Right renal cortex interstitium (tissue), 3 donors: ENCODE results near the gene TEX54. TPM values are rescaled to one million over a fixed set of nuclear protein-coding genes. Genes with fewer than 3 reads are reported as not detected.
A peak's percentile ranks its signal among the peaks of the same experiment; 100 is the strongest.
"Not testable (repeated sequence)": the region's sequence is repeated elsewhere in the genome, so short reads cannot be mapped to it uniquely, and the experiment has no call there.

Experiments
- DNase-seq, 3 donors: peaks; one replicate each; pipeline ENCODE4 v3.0.0-alpha.2; 2013; ENCODE audit warnings: low read depth in 3 of 3, low spot score in 2 of 3
- polyA plus RNA-seq, 3 donors: library from polyadenylated mRNA; unstranded; fragments of 120-200 nt; gene quantifications; one replicate each; pipeline ENCODE4 v1.2.1, GENCODE V29; 2013; ENCODE audit not compliant: insufficient read length in 3 of 3

TEX54 gene
- polyA plus RNA-seq, 3 donors = 0.28 to 0.43 (median 0.33) TPM

DNA sequence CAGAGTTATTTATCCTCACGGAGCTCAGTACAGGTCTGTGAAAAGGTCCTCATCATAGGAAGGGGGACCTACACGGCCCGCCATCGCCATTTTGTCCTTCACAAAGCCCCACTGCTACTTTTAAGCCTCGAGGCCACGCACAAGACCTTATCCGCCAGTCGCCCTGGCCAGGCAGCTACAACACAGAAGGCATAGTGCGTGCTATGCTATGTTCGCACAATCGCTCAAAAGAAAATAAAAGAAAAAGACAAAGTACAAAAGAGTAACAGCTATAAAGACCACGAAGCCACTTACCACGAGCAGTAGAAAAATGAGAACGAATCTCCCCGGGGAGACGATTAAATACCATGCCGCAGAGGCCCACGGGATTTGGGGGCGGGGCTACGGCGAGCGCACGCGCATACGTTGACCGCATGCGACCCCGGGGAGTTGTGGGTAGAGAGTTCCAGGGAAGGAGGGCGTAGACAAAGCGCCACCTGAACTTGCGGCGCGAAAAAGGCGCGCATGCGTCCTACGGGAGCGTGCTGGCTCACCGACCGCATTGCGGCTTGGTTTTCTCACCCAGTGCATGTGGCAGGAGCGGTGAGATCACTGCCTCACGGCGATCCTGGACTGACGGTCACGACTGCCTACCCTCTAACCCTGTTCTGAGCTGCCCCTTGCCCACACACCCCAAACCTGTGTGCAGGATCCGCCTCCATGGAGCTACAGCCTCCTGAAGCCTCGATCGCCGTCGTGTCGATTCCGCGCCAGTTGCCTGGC, 23.1 kb upstream of the TEX54 start:
- DNase-seq = peak; percentile 94 to 95 (median 94)

DNA sequence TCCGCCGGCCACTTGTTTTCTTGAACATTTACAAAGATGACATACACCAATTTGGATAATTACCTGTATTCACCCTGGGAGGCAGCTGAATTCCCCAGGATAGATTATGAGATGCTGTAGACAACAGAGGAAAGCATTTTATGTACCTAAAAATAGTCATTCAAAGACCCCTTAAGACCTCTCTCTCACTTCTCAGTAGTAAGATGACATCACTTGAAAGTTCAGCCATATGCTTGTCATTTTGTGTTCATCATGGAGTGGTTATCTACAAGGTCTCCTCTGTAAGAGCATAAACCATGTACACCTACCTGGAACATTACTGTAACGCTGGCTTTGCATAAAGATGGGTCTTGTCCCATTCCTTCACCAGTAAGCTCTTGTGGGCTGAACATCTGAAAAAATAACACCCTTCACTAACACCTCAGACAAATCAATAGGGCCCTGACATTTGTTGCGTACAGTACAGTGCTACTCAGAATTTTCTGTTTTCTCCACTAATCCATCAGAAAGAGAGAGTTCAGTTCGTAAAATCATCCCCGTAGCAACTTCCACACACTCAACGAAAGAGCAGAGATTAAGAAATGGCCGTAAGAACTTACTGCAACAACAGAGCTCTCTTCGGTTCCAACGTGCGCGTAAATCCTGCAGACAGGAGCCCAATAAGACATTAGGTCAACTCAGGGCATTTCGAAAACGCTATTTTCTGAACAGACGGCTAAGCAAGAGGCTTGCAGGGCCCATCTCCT, 22.4 kb upstream of the TEX54 start:
- no peak for DNase-seq

DNA sequence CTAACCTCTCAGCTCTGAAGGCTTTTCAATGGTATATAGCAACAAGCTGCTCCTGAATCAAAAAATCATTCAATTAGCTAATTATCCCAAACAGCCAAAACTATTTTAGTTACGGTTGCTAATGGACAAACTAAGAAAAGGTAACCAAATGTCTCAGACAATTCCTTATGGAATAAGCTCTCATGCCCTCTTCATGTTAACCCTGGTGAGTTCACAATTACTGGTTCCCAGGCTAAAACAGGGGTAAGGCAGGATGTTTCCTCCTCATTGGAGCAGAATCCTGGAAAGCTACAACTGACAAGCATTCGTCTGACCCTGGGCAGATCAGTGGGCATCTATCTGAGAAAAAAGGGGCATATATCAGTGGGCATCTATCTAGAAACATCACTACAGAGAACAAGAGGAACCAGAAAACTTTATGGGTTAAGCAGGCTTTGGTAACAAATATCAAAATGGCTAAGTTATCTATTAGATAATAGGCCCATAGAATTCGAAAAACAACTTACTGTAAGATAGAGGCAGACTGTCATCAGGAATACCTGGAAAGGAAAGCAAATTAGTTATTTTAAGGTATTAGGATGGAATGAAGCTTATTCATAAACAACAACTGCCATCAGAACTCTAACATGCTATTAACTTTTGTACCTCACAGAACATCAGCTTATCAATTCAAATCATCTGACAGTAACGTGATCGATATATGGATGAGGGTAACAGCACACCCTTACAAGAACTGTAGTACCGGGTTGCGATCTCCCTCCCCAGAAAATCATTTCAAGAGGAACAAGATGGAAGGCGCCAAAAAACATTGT, 21.6 kb upstream of the TEX54 start:
- no peak for DNase-seq

DNA sequence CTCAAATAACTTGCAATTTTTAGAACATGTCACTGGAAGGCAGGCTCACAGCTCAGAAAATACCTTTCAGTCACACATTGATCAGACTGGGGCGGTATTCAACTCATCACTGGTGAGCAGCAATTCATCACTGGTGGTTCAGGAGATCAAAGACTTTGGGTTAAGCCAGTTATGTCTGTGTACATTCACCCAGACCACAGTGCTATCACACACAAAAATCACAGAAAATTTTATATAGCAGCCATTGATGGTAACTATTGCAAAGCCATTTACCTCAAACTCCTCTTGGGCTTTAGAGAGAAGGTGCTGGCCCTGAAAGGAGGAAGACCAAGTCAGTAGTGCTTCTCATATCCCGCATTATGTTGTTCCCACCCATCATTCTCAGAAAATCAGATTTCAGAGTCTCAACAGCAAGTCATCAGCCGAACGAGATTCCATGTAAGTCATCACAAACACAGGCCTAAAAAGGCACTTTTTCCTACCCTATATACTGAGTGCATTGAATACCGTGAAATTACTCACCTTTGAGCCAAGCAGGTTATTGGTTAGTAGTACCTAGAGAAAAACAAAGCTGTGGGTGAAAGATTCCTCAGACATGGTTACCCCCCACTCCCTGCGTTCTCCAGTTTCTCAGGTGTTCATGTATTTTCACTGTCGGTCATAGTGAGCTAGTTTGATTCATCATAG, 20.8 kb upstream of the TEX54 start:
- no peak for DNase-seq

DNA sequence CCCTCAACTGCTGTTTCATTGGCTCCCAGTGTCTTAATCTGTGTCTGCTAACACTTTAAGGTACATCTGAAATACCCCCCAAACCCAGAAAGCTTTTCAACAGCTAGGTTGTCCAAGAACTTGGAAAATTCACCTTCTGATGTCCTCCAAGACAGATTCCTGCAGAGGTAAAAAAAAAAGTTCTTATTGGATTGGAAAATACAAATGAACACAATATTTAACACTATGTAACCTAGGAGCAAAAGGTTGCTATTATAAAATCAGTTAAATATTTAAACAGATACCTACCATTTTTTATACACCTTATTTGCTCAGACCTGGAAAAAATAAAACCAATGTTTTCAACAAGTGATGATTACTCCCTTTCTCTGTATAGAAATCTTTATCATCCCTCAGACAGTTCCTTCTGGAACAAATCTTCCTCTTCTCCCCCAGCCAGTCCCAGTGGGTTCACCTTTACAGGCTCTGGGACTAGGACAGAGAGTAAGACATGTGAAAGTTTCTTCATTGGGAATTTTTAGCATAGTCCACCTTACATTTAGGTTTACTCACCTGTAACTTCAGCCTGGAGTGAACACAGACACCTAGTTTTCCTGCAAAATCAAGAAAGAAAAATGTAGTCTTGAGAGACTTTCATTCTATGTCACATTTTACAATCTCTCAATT, 20.0 kb upstream of the TEX54 start:
- no peak for DNase-seq

DNA sequence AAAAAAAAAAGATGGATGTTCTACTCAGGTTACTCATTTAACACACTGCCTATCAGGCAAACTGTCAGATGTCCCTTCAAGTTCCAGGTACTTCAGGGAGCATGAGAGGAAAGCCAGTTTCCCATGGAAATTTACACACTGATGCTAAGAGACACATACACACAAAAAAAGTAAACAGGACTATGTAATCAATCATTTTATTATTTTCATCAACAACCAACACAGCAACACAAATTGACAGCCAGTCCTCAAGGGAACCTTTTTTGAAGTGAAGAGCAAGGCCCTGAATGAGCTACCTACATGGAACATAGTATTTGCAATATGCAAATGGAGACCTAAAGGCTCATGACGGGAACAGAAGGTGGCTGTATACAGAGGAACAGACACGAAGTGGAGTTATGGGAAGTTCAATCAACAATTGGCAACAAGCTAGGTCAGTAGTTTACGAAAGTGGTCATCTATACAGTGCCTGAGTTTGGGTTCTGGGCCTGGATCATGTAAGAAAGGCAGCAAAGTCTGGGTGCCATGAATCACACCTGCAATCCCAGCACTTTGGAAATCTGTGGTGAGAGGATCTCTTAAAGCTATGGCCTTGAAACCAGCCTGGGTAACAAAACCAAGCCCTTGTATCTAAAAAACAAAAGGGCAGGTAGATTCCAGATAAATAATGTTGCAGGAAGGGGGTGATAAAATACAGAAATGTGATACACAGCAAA, 19.3 kb upstream of the TEX54 start:
- no peak for DNase-seq

DNA sequence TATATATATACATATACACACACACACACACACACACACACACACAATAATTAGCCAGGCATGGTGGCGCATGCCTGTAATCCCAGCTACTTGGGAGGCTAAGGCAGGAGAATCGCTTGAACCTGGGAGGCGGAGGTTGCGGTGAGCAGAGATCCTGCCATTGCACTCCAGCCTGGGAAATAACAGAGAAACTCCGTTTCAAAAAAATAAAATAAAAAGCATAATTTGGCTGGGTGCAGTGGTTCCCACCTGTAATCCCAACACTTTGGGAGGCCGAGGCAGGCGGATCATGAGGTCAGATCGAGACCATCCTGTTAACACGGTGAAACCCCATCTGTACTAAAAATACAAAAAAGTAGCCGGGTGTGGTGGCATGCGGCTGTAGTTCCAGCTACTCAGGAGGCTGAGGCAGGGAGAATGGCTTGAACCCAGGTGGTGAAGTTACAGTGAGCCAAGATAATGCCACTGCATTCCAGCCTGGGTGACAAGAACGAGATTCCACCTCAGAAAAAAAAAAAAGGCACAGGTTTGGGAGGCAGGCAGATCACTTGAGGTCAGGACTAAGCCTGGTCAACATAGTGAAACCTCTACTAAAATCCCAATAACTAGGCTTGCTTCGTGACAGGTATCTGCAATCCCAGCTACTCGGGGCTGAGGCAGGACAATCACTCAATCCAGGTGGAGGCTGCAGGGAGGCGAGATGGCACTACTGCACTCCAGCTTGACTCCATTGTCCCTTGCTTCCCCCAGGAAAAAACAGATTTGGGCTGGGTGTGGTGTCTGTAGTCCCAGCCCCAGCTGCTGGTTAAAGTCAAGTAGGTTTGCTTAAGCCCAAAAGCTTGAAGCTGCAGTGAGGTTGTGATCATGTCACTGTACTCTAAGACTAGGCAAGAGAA, 18.5 kb upstream of the TEX54 start:
- no peak for DNase-seq

DNA sequence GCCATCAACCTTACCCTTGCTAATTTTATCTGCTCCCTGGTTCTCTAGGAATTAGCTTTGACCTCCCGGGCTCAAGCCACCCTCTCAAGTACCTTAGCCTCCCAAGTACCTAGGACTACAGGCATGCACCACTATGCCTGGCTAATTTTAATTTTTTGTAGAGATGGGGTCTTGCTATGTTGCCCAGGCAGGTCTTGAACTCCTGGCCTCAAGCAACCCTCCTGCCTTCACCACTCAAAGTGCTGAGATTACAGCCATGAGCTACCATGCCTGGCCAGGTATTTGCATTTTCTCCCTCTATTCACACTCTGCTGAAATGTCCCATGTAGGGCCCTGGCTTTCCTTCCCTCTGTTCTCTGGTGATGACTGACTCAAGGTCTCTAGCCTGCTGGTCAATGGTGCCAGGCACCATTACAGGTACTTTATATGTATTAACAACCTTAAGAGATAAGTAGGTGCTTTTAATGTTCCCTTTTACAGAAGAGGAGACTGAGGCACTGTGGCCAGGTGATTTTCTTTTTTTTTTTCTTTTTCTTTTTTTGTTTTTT, 15.2 kb upstream of the TEX54 start:
- DNase-seq = no peak

DNA sequence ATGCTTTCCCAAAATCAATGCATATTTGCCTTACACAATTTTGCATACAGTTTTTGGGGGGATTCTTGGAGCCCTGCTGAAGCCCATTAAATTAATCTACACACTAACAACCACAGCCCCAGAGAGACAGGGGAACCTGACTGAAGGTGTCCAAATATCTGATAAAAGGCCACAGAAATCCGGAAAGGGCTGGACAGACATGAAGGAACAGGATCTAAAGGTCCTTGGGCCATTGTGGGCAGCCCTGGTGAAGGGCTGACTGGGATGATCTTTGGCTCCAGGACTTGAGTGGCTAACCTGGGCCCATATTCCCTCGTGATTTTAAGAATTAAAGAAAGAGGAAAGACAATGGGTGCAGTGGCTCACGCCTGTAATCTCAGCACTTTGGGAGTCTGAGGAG, 13.5 kb upstream of the TEX54 start:
- DNase-seq = no peak

DNA sequence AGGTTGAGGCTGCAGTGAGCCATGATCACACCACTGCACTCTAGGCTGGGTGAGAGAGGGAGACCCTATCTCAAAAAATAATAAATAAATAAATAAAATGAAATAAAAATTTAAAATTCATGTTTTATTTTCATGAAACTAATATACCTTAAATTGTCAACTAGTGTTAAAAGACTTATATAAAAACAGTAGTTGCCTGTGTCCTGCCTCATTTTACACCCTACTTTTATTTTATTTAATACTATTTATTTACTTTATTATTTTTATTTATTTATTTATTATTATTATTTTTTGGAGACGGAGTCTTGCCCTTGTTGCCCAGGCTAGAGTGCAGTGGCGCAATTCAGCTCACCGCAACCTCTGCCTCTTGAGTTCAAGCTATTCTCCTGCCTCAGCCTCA, 11.5 kb upstream of the TEX54 start:
- DNase-seq = no peak

DNA sequence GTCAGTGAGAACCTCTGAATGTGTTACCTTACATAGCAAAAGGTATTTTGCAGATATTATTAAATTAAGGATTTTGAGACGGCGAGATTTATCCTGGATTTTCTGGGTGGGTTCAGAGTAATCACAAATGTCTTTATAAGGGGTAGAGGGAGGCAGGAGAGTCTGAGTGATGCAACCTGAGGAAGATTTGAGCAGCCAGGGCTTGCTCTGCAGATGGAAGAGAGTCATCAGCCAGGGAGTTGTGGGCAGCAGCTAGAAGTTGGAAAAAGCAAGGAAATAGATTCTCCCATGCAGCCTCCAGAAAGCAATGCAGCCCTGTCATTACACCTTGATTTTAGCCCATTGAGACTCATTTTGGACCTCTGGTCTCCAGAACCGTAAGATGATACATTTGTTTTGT, 10.8 kb upstream of the TEX54 start:
- no peak for DNase-seq

DNA sequence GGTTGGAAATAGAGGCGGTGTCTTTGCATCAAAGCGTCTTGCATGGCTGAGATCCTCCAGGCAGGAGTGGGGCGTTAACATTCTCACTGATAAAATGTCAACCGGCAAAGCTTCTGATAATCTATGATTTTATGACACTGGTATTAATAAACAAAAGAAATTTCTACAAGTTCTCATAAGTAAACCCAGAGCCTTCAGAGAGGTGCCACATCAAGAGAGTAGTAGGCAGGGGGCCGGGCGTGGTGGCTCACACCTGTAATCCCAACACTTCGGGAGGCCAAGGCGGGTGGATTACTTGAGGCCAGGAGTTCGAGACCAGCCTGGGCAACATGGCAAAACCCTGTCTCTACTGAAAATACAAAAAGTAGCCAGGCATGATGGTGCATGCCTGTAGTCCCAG, 10.2 kb upstream of the TEX54 start:
- not testable (repeated sequence) for DNase-seq

DNA sequence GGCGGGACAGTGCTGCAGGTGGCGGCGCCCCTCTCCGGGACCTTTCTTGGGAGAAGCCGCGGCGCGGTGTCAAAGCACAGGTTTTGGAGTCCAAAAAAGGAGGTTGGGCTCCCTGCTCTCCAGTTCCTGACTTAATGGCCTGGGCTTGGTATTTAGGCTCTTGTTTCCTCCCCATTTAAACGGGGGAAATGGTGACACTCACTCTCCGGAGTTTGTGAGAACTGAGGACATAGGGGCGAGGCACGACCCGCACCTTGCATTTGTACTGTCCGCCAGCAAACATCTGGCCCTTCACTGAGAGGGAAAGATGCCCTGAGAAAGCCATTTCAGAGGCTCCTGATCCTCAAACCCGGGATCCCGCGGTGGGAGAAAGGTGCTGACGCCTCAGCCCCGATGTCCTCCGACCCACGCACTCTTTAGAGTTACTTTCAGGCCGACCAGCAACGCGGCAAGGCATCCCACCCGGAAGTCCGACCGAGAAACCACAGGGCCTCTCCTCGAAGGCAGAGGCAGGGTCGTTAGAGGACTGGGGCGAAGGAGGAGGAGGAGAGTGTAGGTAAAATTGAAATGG, 9.6 kb upstream of the TEX54 start:
- DNase-seq = peak in 1 of 3 donors; percentile 64

DNA sequence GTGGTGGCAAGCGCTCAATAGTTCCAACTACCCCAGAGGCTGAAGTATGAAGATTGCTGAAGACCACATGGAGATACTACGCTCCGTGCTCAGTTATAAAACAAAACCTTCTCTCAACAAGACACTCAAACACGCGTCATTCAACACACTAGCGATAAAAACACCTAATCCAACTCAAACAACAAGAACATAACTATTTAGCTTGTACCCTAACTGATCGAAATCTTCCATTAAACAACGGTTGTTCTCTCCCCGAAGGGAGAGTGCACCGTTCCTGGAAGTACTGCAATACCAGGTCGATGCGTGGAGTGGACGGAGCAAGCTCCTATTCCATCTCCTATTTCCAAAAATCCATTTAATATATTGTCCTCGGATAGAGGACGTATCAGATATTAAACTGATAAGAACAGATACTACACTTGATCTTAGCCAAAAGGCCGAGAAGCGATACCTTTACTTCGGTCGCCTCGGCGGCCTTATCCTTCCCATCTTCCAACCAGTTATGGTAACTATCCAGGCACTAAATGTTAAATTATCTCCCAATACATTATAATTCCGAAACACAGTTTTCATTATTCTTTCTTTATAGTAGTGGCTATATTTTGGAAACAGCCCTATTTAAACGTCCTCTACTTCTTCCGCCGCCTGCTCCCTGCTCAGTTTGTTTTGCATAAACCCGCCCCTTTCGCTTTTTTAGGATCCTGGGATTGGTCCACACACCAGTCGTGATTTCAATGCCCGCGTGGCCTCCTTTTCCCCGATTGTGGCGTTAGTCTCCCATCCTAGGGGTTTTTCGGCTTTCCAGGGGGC, 8.9 kb upstream of the TEX54 start:
- peak; percentile 94 to 98 (median 95) for DNase-seq

DNA sequence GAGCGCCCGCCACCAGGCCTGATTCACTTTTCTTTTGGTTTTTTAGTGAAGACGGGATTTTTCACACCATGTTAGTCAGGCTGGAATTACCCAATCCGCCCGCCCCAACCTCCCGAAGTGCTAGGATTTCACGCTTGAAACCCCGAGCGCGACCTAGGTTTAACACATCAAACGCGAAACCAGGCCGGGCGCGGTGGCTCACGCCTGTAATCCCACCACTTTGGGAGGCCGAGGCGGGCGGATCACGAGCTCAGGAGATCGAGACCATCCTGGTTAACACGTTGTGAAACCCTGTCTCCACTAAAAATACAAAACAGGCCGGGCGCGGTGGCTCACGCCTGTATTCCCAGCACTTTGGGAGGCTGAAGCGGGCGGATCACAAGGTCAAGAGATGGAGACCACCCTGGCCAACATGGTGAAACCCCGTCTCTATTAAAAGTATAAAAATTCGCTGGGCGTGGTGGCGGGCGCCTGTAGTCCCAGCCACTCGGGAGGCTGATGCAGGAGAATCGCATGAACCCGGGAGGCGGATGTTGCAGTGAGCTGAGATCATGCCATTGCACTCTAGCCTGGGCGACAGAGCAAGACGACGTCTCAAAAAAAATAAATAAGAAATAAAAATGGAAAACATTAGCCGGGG, 8.2 kb upstream of the TEX54 start:
- DNase-seq = peak in 1 of 3 donors; percentile 67

DNA sequence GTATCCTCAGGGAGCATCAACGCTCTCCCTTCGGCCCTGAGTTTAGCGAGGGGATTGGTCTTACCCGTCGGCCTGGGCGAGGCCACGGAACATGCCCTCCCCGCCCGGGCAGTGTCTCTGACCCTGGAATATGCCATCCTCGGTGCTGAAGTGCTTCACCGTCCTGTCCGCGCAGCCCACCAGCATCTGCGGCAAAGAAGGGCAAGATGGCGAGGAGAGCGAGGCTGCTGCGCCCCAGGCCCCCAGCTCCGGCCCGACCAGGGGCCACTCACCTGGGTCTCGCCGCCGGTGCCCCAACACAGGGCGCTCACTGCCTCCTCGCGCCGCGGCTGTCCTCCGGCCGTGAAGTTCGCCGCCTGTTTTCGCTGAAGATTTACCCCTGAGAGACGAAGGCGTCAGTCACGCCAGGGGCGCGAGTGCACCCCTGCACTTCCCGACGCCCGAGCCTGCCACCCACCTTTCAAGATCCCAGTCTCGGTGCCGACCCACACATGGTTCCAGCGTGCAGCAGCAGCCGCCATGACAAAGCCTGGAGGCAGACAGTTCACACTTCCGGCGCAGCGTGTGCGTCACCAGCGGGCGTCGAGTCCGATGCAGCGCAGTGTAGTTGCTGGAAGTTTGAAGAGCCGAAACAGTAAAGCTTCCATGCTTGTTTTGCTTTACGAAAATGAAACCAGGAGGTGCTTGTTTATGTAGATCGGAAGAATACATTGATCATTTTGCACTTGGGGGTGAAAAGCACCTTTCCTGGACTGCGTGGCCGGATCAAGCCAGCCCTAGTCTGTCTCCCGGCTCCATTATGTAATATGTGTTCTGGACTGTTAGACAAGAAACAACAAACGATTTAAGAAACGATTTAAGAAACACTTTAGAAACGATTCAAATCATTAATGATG, 6.7 kb upstream of the TEX54 start, which contains the start of gene WDR74:
Gene WDR74, minus strand, starts transcription at position 541 of the 896 bp plus-strand sequence. Its CDS starts 20 bp downstream, at position 521.
- peak; percentile 85 to 93 (median 91) for DNase-seq
